Mesodermal cell (in vitro differentiated cells): ENCODE data around the gene MS4A15. TPM values are rescaled to one million over a fixed set of nuclear protein-coding genes. Genes with fewer than 3 reads are reported as not detected.
"Not testable (repeated sequence)": the region's sequence is repeated elsewhere in the genome, so short reads cannot be mapped to it uniquely, and the experiment has no call there.

Experiments used
- H3K27ac ChIP-seq: 2 replicates; pipeline ENCODE4 v1.7.0; 2013; ENCODE audit warnings: mild to moderate bottlenecking, low read depth, low read length, moderate library complexity; ENCODE audit not compliant: severe bottlenecking
- H3K36me3 ChIP-seq: 2 replicates; pipeline ENCODE4 v1.7.1; 2013; ENCODE audit warnings: mild to moderate bottlenecking, low read length, moderate library complexity; ENCODE audit not compliant: control insufficient read depth, insufficient read depth
- H3K4me1 ChIP-seq: one replicate; pipeline ENCODE4 v1.7.1; 2013; ENCODE audit warnings: mild to moderate bottlenecking, low read length; ENCODE audit not compliant: insufficient read depth, control insufficient read depth, poor library complexity, severe bottlenecking
- H3K4me3 ChIP-seq: 2 replicates; pipeline ENCODE4 v1.7.0; 2013; ENCODE audit warnings: low read length, control low read depth, mild to moderate bottlenecking; ENCODE audit not compliant: insufficient read depth, poor library complexity, severe bottlenecking; ENCODE audit errors: extremely low read depth
- H3K9me3 ChIP-seq: 2 replicates; pipeline ENCODE4 v1.7.1; 2013; ENCODE audit warnings: mild to moderate bottlenecking, low read length, moderate library complexity; ENCODE audit not compliant: control insufficient read depth
- WGBS, 2 experiments: methylation state at CpG; one replicate each; pipeline ENCODE4 v1.1.5; 2013; ENCODE audit warnings: missing lambda C conversion rate in 2 of 2; ENCODE audit not compliant: insufficient coverage in 2 of 2; 5-methylcytosine and 5-hydroxymethylcytosine counted together
- polyA plus RNA-seq, 2 experiments: library from polyadenylated mRNA; stranded (reverse); fragments of 50-300 nt; gene quantifications; one replicate each; pipeline ENCODE4 v1.2.3, GENCODE V29; 2013

The MS4A15 gene, protein sequence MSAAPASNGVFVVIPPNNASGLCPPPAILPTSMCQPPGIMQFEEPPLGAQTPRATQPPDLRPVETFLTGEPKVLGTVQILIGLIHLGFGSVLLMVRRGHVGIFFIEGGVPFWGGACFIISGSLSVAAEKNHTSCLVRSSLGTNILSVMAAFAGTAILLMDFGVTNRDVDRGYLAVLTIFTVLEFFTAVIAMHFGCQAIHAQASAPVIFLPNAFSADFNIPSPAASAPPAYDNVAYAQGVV
- not detected for polyA plus RNA-seq (2013, experiment 1 of 2)
- polyA plus RNA-seq (2013, experiment 2 of 2) = not detected

GRCh38 chr11:60756307-60757032 is at the start of gene MS4A15:
TSS of gene MS4A15 (plus strand) at chr11:60756867. CDS start at chr11:60763734, 6,867 bp downstream.
- 59 to 71% methylated on average over 8 to 10 of the region's 14 CpGs for WGBS, 2 experiments
- H3K4me1 ChIP-seq = peaks cover 6% of the 10 kb centered on the region

GRCh38 chr11:60706931-60707330 is 49.7 kb upstream of the MS4A15 start:
- H3K36me3 ChIP-seq = no peaks in the 10 kb centered on the region
- 89 to 100% methylated on average over 1 to 5 of the region's 5 CpGs for WGBS, 2 experiments
- H3K27ac ChIP-seq = no peak overlapping the region
- no peaks in the 10 kb centered on the region for H3K4me1 ChIP-seq
- H3K4me3 ChIP-seq = no peak overlapping the region
- H3K9me3 ChIP-seq = no peaks in the 10 kb centered on the region

More at GRCh38 chr11:60756307-60757032, at the start of gene MS4A15:
- Histone ChIP-seq H3K36me3 (no peaks in the 10 kb centered on the region), H3K27ac (no peak within 1 kb of the TSS), H3K4me3 (no peak within 1 kb of the TSS), H3K9me3 (no peaks in the 10 kb centered on the region)

GRCh38 chr11:60710482-60710881 is 46.2 kb upstream of the MS4A15 start:
- H3K27ac ChIP-seq = no peak overlapping the region
- no peaks in the 10 kb centered on the region for H3K4me1 ChIP-seq
- no peaks in the 10 kb centered on the region for H3K9me3 ChIP-seq
- no peak overlapping the region for H3K4me3 ChIP-seq
- WGBS, 2 experiments = 49 to 68% methylated on average over 2 to 4 of the region's 4 CpGs
- no peaks in the 10 kb centered on the region for H3K36me3 ChIP-seq

- Histone ChIP-seq H3K9me3 (no peaks in the 10 kb centered on the region), H3K4me3 (no peak overlapping the region), H3K36me3 (no peaks in the 10 kb centered on the region), H3K4me1 (no peaks in the 10 kb centered on the region), H3K27ac (no peak overlapping the region)
- 87 to 95% methylated on average over 2 to 3 of the region's 4 CpGs for WGBS, 2 experiments
Observed at GRCh38 chr11:60711276-60711675, 45.4 kb upstream of the MS4A15 start.

- H3K36me3 ChIP-seq, H3K4me3 ChIP-seq, H3K27ac ChIP-seq, H3K9me3 ChIP-seq, H3K4me1 ChIP-seq: not testable (repeated sequence)
- WGBS, 2 experiments = 85 to 94% methylated on average over 5 of the region's 6 CpGs
Observed at GRCh38 chr11:60713423-60713822, 43.2 kb upstream of the MS4A15 start.

DNA sequence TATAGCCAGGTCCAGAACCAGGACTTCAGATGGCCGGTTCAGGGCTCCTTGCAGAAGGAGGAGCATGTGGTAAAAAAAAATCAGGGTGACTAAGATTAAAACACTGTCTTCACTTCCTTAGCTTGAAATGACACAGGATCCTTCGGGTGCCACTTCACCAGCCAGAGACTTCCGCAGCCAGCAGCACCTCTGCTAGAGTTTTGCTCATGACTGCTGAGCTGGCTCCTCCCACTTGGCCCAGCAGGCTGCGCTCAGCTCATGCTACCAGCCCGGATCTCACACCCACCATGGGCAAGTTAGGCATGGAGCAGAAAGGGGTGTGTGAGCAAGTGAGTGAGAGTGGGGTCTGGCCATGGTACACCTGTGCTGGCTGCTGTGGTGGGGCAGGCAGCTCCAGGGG is 38.7 kb upstream of the MS4A15 start:
- H3K36me3 ChIP-seq = no peaks in the 10 kb centered on the region

DNA sequence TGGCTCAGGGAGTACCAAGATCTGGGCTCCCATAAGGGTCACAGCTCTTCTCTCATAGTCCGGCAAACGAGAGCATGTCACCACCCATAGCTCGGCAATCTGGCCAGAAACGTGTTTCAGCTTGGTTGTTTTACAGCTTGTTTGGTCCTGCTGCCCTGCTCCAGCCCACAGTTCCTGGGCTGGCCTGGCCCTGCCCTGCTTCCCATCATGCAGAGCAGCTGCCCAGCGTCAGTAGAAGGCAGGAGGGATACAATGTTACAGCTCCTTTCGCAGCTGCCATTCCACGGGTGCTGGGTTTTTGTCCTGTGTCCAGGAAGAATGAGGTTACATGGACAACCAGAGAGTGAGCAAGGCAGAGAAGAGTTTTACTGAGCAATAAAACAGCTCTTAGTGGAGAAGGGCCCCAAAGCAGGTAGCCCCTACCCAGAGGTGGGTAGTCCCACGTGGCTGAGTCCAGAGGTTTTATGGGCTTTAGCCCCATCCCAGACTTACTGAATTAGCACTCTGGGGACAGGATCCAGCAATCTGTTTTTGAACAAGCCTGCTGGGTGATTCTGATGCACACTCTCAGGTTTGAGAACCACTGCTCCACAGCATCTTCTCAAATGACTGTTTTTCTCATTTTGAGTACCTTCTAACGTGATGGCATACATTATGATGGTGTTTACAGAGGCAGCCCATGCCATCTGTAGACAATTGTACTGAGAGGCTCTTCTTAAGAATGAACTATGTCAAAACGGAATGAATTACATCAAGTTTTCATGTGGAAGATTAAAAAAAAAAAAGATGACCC is 37.9 kb upstream of the MS4A15 start:
- H3K27ac ChIP-seq = no peak overlapping the region
- H3K4me3 ChIP-seq = no peak overlapping the region
- H3K4me1 ChIP-seq = no peaks in the 10 kb centered on the region
- 87 to 92% methylated on average over 8 to 10 of the region's 10 CpGs for WGBS, 2 experiments
- peaks cover 13% of the 10 kb centered on the region for H3K9me3 ChIP-seq
- no peaks in the 10 kb centered on the region for H3K36me3 ChIP-seq

More for the DNA sequence above, 38.7 kb upstream of the MS4A15 start:
- H3K27ac ChIP-seq = no peak overlapping the region
- no peaks in the 10 kb centered on the region for H3K4me1 ChIP-seq
- peaks cover 13% of the 10 kb centered on the region for H3K9me3 ChIP-seq
- H3K4me3 ChIP-seq = no peak overlapping the region
- 80 to 98% methylated on average over 3 to 4 of the region's 5 CpGs for WGBS, 2 experiments

DNA sequence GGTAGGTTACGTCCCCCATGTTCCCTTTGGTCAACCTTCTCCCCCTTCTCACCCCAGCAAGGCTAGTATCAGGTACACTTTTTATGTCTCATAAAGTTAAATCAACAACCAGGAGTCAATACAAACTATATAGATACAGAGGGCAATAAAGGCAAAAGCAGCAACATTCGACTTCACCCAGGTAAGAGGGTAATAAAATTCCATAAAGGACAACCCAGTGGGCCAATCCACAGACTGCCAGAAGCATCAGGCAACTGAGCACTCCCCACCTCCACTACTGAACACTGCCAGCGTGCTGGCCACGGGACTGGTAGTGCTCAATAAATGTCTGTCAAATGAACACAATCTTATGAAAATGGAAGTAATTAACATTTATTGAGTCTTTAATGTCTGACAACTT is 37.3 kb upstream of the MS4A15 start:
- WGBS, 2 experiments = 89 to 100% methylated on average over 1 of the region's 4 CpGs
- Histone ChIP-seq H3K27ac (no peak overlapping the region), H3K4me3 (no peak overlapping the region), H3K36me3 (no peaks in the 10 kb centered on the region), H3K9me3 (peaks cover 13% of the 10 kb centered on the region), H3K4me1 (no peaks in the 10 kb centered on the region)

GRCh38 chr11:60720460-60720859 is 36.2 kb upstream of the MS4A15 start:
- Histone ChIP-seq H3K4me3 (no peak overlapping the region), H3K9me3 (peaks cover 13% of the 10 kb centered on the region), H3K4me1 (no peaks in the 10 kb centered on the region), H3K27ac (no peak overlapping the region), H3K36me3 (no peaks in the 10 kb centered on the region)
- 81 to 95% methylated on average over 4 to 5 of the region's 6 CpGs for WGBS, 2 experiments

DNA sequence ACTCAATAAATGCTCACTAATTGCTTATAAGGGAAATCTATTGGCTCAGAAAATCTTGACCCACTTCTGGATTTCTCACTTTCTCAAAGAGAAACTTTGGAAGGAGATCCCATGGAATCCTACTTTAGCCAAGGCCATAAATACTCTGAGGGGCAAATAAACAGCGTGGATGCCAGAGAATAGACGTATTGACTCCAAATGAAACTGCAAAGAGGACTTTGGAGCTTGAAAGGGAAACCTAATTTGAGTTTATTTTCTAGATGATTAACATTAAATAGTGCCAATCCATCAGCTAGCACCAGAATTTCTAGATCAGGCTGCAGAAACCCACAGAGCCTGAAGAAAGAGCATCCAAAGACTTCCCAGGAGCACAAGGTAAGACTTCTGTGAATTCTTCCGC is 32.2 kb upstream of the MS4A15 start, which contains the start of gene MS4A18:
MS4A18 (plus strand) TSS at position 301 of the 400 bp plus-strand sequence.
- no peaks in the 10 kb centered on the region for H3K9me3 ChIP-seq
- WGBS, 2 experiments = 93 to 100% methylated on average over 1 to 3 of the region's 3 CpGs
- H3K4me3 ChIP-seq = no peak within 1 kb of the TSS
- H3K27ac ChIP-seq = no peak within 1 kb of the TSS
- H3K4me1 ChIP-seq = no peaks in the 10 kb centered on the region
- no peaks in the 10 kb centered on the region for H3K36me3 ChIP-seq
